ENCODE measurements around the gene SLC24A3. TPM values are rescaled to one million over a fixed set of nuclear protein-coding genes. Genes with fewer than 3 reads are reported as not detected.

SLC24A3 gene
- total RNA-seq, 1 experiment from 2014 or later: not detected

DNA sequence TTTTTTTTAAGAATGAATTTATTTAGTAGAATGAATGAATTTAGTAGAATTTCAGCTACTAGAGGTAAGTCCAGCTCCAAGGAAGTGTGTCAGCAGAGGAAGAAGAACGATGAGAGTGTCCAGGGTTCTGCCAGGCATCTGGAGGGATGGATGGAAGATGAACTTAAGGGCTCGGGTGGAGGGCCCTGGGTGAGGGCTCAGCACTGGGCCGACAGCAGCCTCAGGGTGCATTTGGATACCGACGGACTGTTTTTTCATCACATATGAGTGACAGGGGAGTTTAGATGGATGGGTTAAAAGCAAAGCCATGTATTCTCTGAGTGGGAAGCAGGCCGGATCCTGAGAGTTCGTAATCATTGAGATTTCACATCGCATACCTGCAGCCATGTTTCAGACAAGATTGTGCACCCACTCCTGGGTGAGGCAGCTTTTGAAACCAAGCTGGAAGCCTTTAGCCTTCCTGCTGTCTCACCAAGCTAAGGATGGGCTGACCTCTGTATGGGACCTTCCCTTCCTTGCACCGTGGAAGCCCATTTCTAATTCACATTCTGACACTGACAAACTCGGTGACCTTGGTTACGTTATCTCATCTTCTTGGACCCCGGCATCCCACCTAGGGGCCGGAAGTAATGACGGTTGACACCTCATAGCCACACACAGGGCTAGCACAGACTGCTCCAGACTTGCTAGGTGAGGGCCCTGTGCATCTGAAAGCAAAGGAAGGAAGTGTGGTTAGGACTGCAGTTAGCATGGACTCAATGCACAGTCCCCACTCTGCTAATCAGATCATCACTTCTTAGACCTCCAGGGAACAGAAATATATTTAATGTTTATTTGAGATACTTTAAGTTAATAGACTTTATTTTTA is 228.5 kb downstream of the SLC24A3 start:
- TF ChIP-seq SIN3A (IDR thresholded peaks at IDR 0.05; ENCODE audit: borderline replicate concordance, insufficient read depth, low read depth, low read length) (no peak), TCF7L2 (IDR thresholded peaks at IDR 0.05; ENCODE audit: low read depth, low read length) (no peak), POLR2AphosphoS5 (IDR thresholded peaks at IDR 0.05; ENCODE audit: low read depth, low read length) (no peak), REST (IDR thresholded peaks at IDR 0.05; ENCODE audit: insufficient read depth in 1 of 2, low read depth in 2 of 2, low read length in 1 of 2) (no peak), CTCF (IDR thresholded peaks at IDR 0.05) (no peak)
- in situ Hi-C loops (cut with HindIII; ENCODE audit: low pct_unique_long_range_greater_than_20kb, low sequenced_read_pairs): no loop called here

GRCh38 chr20:19446246-19446645 is 233.8 kb downstream of the SLC24A3 start:
- TF ChIP-seq CTCF (IDR thresholded peaks at IDR 0.05) (no peak), REST (IDR thresholded peaks at IDR 0.05; ENCODE audit: insufficient read depth in 1 of 2, low read depth in 2 of 2, low read length in 1 of 2) (no peak), TCF7L2 (IDR thresholded peaks at IDR 0.05; ENCODE audit: low read depth, low read length) (no peak), SIN3A (IDR thresholded peaks at IDR 0.05; ENCODE audit: borderline replicate concordance, insufficient read depth, low read depth, low read length) (no peak), POLR2AphosphoS5 (IDR thresholded peaks at IDR 0.05; ENCODE audit: low read depth, low read length) (no peak)
- intact Hi-C loops (cut with micrococcal nuclease; ENCODE audit: unreplicated experiment): no loop called here

More for the DNA sequence above, 228.5 kb downstream of the SLC24A3 start:
- no peaks in the 10 kb centered on the region for H3K4me1 ChIP-seq (ENCODE audit: control insufficient read depth, insufficient read depth, low read length)
- POLR2A ChIA-PET: no interaction called here
- no peaks in the 10 kb centered on the region for H3K27me3 ChIP-seq (ENCODE audit: control insufficient read depth, insufficient read depth, low read length)
- DNase-seq (ENCODE audit: low read depth, low spot score) (no peak), ATAC-seq (no peak)
- no peak overlapping the region for H3K4me3 ChIP-seq (ENCODE audit: low read depth in 2 of 2, low read length in 2 of 2)
- CTCF ChIA-PET: no interaction called here
- H3K9me3 ChIP-seq (ENCODE audit: control insufficient read depth, insufficient read depth, low read depth, low read length): no peaks in the 10 kb centered on the region
- H3K27ac ChIP-seq (ENCODE audit: low read length): no peak overlapping the region
- H3K36me3 ChIP-seq (ENCODE audit: control insufficient read depth, insufficient read depth, low read length): no peaks in the 10 kb centered on the region
- intact Hi-C loops (cut with micrococcal nuclease; ENCODE audit: unreplicated experiment): no loop called here
- BruUV-seq (replicated peaks): no TSS peak

More at GRCh38 chr20:19446246-19446645, 233.8 kb downstream of the SLC24A3 start:
- in situ Hi-C loops (cut with HindIII; ENCODE audit: low pct_unique_long_range_greater_than_20kb, low sequenced_read_pairs): no loop called here
- H3K4me3 ChIP-seq (ENCODE audit: low read depth in 2 of 2, low read length in 2 of 2): no peak overlapping the region
- no peak overlapping the region for H3K27ac ChIP-seq (ENCODE audit: low read length)
- no peaks in the 10 kb centered on the region for H3K36me3 ChIP-seq (ENCODE audit: control insufficient read depth, insufficient read depth, low read length)
- DNase-seq (ENCODE audit: low read depth, low spot score) (no peak), ATAC-seq (no peak)
- H3K4me1 ChIP-seq (ENCODE audit: control insufficient read depth, insufficient read depth, low read length): no peaks in the 10 kb centered on the region
- no peaks in the 10 kb centered on the region for H3K9me3 ChIP-seq (ENCODE audit: control insufficient read depth, insufficient read depth, low read depth, low read length)
- H3K27me3 ChIP-seq (ENCODE audit: control insufficient read depth, insufficient read depth, low read length): no peaks in the 10 kb centered on the region
- no TSS peak for BruUV-seq (replicated peaks)
- ChIA-PET POLR2A (no interaction called here), CTCF (no interaction called here)

Data from Panc1 (cell line).